H9 (cell line): ENCODE measurements around the gene TRAF5. TPM values are rescaled to one million over a fixed set of nuclear protein-coding genes. Genes with fewer than 3 reads are reported as not detected.
A peak's percentile ranks its signal among the peaks of the same experiment; 100 is the strongest.

Source experiments
- DNase-seq: peaks from one replicate; pipeline ENCODE4 v3.0.0-alpha.2; 2017
- H2AFZ ChIP-seq: one replicate; pipeline ENCODE4 v1.6.1; 2013; ENCODE audit warnings: mild to moderate bottlenecking, low read length, control low read depth, moderate library complexity
- H2AK5ac ChIP-seq: 2 replicates; pipeline ENCODE4 v1.6.1; 2013; ENCODE audit warnings: low read length, control low read depth, mixed read lengths; ENCODE audit not compliant: insufficient read length
- H2BK120ac ChIP-seq: one replicate; pipeline ENCODE4 v1.6.1; 2013; ENCODE audit warnings: low read depth, mild to moderate bottlenecking, low read length, control low read depth, inconsistent platforms; ENCODE audit not compliant: poor library complexity, severe bottlenecking
- H2BK12ac ChIP-seq: 2 replicates; pipeline ENCODE4 v1.6.1; 2013; ENCODE audit warnings: low read length, control low read depth, mixed read lengths, low read depth; ENCODE audit not compliant: insufficient read length
- H2BK15ac ChIP-seq: 2 replicates; pipeline ENCODE4 v1.6.1; 2013; ENCODE audit warnings: low read depth, low read length, control low read depth
- H2BK20ac ChIP-seq: one replicate; pipeline ENCODE4 v1.6.1; 2013; ENCODE audit warnings: low read depth, mild to moderate bottlenecking, low read length, control low read depth, inconsistent platforms; ENCODE audit not compliant: poor library complexity, severe bottlenecking
- H2BK5ac ChIP-seq: 2 replicates; pipeline ENCODE4 v1.6.1; 2013; ENCODE audit warnings: low read length, control low read depth, mixed read lengths; ENCODE audit not compliant: insufficient read length
- H3K14ac ChIP-seq: 2 replicates; pipeline ENCODE4 v1.6.1; 2013; ENCODE audit warnings: low read length, control low read depth; ENCODE audit not compliant: insufficient read depth
- H3K18ac ChIP-seq: 2 replicates; pipeline ENCODE4 v1.6.1; 2013; ENCODE audit warnings: low read depth, mild to moderate bottlenecking, mixed read lengths, low read length, control low read depth; ENCODE audit not compliant: insufficient read length
- H3K23ac ChIP-seq: 2 replicates; pipeline ENCODE4 v1.6.1; 2013; ENCODE audit warnings: low read length, control low read depth, mixed read lengths, low read depth; ENCODE audit not compliant: insufficient read length
- H3K23me2 ChIP-seq: 2 replicates; pipeline ENCODE4 v1.6.1; 2013; ENCODE audit warnings: low read depth, mild to moderate bottlenecking, mixed read lengths, low read length, control low read depth; ENCODE audit not compliant: insufficient read length, poor library complexity, severe bottlenecking
- H3K27ac ChIP-seq: 2 replicates; pipeline ENCODE4 v1.5.1; 2013; ENCODE audit warnings: low read length, control low read depth, mixed read lengths, low read depth; ENCODE audit not compliant: insufficient read length
- H3K27me3 ChIP-seq: 2 replicates; pipeline ENCODE4 v1.6.1; 2013; ENCODE audit warnings: low read length, control low read depth, inconsistent platforms; ENCODE audit not compliant: insufficient read depth
- H3K4ac ChIP-seq: 2 replicates; pipeline ENCODE4 v1.6.1; 2013; ENCODE audit warnings: low read depth, mild to moderate bottlenecking, control low read depth, inconsistent platforms, low read length, moderate library complexity
- H3K4me1 ChIP-seq: 2 replicates; pipeline ENCODE4 v1.6.1; 2013; ENCODE audit warnings: low read length, control low read depth, inconsistent platforms; ENCODE audit not compliant: insufficient read depth
- H3K4me2 ChIP-seq: 2 replicates; pipeline ENCODE4 v1.6.1; 2013; ENCODE audit warnings: low read length, control low read depth, mixed read lengths; ENCODE audit not compliant: insufficient read length, insufficient read depth
- H3K56ac ChIP-seq: 2 replicates; pipeline ENCODE4 v1.6.1; 2013; ENCODE audit warnings: low read depth, mild to moderate bottlenecking, mixed read lengths, low read length, control low read depth; ENCODE audit not compliant: insufficient read length
- H3K79me1 ChIP-seq: 2 replicates; pipeline ENCODE4 v1.6.1; 2013; ENCODE audit warnings: low read depth, mild to moderate bottlenecking, moderate library complexity, low read length, control low read depth, inconsistent platforms; ENCODE audit not compliant: insufficient read depth, poor library complexity, severe bottlenecking
- H3K79me2 ChIP-seq: 2 replicates; pipeline ENCODE4 v1.6.1; 2013; ENCODE audit warnings: low read length, control low read depth, inconsistent platforms; ENCODE audit not compliant: insufficient read depth
- H3K9ac ChIP-seq: 2 replicates; pipeline ENCODE4 v1.6.1; 2013; ENCODE audit warnings: low read length, control low read depth, mixed read lengths; ENCODE audit not compliant: insufficient read length; ENCODE audit errors: extremely low read depth
- H3K9me3 ChIP-seq: one replicate; pipeline ENCODE4 v1.6.1; 2013; ENCODE audit warnings: low read depth, low read length, inconsistent platforms; ENCODE audit not compliant: control insufficient read depth
- H3T11ph ChIP-seq: one replicate; pipeline ENCODE4 v1.6.1; 2013; ENCODE audit warnings: mild to moderate bottlenecking, low read length, control low read depth, inconsistent platforms
- H4K20me1 ChIP-seq: one replicate; pipeline ENCODE4 v1.6.1; 2013; ENCODE audit not compliant: control insufficient read depth, insufficient read length, insufficient read depth
- H4K5ac ChIP-seq: 2 replicates; pipeline ENCODE4 v1.6.1; 2013; ENCODE audit warnings: low read depth, mild to moderate bottlenecking, mixed read lengths, low read length, control low read depth; ENCODE audit not compliant: insufficient read length
- H4K8ac ChIP-seq: replicated peaks from 2 replicates; pipeline ENCODE4 v1.6.1; 2013; ENCODE audit warnings: low read length, control low read depth, mixed read lengths, low read depth; ENCODE audit not compliant: insufficient read length
- H4K91ac ChIP-seq: 2 replicates; pipeline ENCODE4 v1.6.1; 2013; ENCODE audit warnings: low read depth, mild to moderate bottlenecking, moderate library complexity, mixed read lengths, low read length, control low read depth; ENCODE audit not compliant: insufficient read length
- H3K27ac Mint-ChIP-seq, 3 experiments: 2 replicates in 2 of 3; 3 replicates in 1 of 3; pipeline ENCODE4 v1.8.0; 2020 to 2021; ENCODE audit warnings: mixed read lengths in 3 of 3, mild to moderate bottlenecking in 1 of 3, moderate library complexity in 1 of 3
- H3K27me3 Mint-ChIP-seq: 2 replicates; pipeline ENCODE4 v1.8.0; 2021; ENCODE audit warnings: low read depth, mild to moderate bottlenecking, moderate library complexity, mixed read lengths
- H3K36me3 Mint-ChIP-seq, 3 experiments: 2 replicates in 2 of 3; 3 replicates in 1 of 3; pipeline ENCODE4 v1.8.0; 2020 to 2021; ENCODE audit warnings: low read depth in 3 of 3, mixed read lengths in 3 of 3; ENCODE audit not compliant: insufficient read depth in 1 of 3
- H3K4me1 Mint-ChIP-seq, 2 experiments: 2 replicates each; pipeline ENCODE4 v1.8.0; 2020; ENCODE audit warnings: mixed read lengths in 2 of 2
- H3K4me3 Mint-ChIP-seq, 2 experiments: 2 replicates in 1 of 2; 3 replicates in 1 of 2; pipeline ENCODE4 v1.8.0; 2020 to 2021; ENCODE audit warnings: mild to moderate bottlenecking in 2 of 2, mixed read lengths in 2 of 2, moderate library complexity in 1 of 2
- H3K9me3 Mint-ChIP-seq, 2 experiments: 2 replicates in 1 of 2; 3 replicates in 1 of 2; pipeline ENCODE4 v1.8.0; 2020; ENCODE audit warnings: mild to moderate bottlenecking in 2 of 2, mixed read lengths in 2 of 2, moderate library complexity in 1 of 2
- WGBS: extraction: QIAGEN DNeasy Blood & Tissue Kit; methylation state at CpG from one replicate; pipeline ENCODE4 v1.1.7; 2013; ENCODE audit warnings: missing lambda C conversion rate, low lambda C conversion rate, mixed read lengths; ENCODE audit not compliant: insufficient read length; ENCODE audit errors: extremely low coverage; 5-methylcytosine and 5-hydroxymethylcytosine counted together
- total RNA-seq: library from RNA; stranded (reverse); gene quantifications from 2 replicates; pipeline ENCODE4 v1.2.1, GENCODE V29; 2021
- TF ChIP-seq, protein P1 (sequence below): fragments of 200-600 bp; sonication (generic); conservative IDR thresholded peaks from 3 replicates; pipeline ENCODE4 v1.8.0; 2021; ENCODE audit warnings: antibody characterized with exemption, mild to moderate bottlenecking

The TRAF5 gene
- total RNA-seq, 1 experiment from 2014 or later: 19.1 TPM

DNA sequence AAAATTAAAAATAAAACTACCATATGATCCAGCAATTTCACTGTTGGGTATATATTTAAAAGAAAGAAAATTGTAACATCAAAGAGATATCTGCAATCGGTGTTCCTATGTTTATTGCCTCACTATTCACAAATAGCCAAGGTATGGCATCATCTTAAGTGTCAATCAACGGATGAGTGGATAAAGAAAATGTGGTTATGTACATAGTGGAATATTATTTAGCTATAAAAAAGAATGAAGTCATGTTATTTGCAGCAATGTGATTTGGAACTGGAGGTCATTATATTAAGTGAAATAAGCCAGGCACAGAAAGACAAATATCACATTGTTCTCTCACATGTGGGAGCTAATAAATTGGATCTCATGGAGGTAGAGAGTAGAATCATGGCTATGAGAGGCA, 89.1 kb downstream of the TRAF5 start:
- no peak overlapping the region for H2BK5ac ChIP-seq
- no peaks in the 10 kb centered on the region for H3K79me1 ChIP-seq
- no peak overlapping the region for H3K9ac ChIP-seq
- no peaks in the 10 kb centered on the region for H3K9me3 ChIP-seq
- peaks cover 4% of the 10 kb centered on the region for H3K23me2 ChIP-seq
- H3K79me2 ChIP-seq: no peaks in the 10 kb centered on the region
- H3K27ac ChIP-seq: no peak overlapping the region
- no peak overlapping the region for H3K23ac ChIP-seq
- DNase-seq: no peak
- no peak overlapping the region for H4K5ac ChIP-seq
- no peak overlapping the region for H2BK15ac ChIP-seq
- no CpG with 5 or more reads among the region's 2 CpGs for WGBS
- TF ChIP-seq, protein P1, sequence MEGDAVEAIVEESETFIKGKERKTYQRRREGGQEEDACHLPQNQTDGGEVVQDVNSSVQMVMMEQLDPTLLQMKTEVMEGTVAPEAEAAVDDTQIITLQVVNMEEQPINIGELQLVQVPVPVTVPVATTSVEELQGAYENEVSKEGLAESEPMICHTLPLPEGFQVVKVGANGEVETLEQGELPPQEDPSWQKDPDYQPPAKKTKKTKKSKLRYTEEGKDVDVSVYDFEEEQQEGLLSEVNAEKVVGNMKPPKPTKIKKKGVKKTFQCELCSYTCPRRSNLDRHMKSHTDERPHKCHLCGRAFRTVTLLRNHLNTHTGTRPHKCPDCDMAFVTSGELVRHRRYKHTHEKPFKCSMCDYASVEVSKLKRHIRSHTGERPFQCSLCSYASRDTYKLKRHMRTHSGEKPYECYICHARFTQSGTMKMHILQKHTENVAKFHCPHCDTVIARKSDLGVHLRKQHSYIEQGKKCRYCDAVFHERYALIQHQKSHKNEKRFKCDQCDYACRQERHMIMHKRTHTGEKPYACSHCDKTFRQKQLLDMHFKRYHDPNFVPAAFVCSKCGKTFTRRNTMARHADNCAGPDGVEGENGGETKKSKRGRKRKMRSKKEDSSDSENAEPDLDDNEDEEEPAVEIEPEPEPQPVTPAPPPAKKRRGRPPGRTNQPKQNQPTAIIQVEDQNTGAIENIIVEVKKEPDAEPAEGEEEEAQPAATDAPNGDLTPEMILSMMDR: no peak
- H2BK120ac ChIP-seq: no peak overlapping the region
- no peaks in the 10 kb centered on the region for H4K20me1 ChIP-seq
- peaks cover 19 to 22% of the 10 kb centered on the region in 2 experiments for H3K4me1 Mint-ChIP-seq
- H3K9me3 Mint-ChIP-seq: peaks cover 9 to 19% of the 10 kb centered on the region in 2 experiments; a peak in 2 of 5 replicates
- H3K27me3 ChIP-seq: no peaks in the 10 kb centered on the region; the same call in 1 of the 2 replicates
- H4K8ac ChIP-seq: no peak overlapping the region
- H3K27me3 Mint-ChIP-seq: peaks cover 7% of the 10 kb centered on the region
- no peak overlapping the region for H3T11ph ChIP-seq
- H3K4me3 Mint-ChIP-seq: peak overlapping the region; percentile 64 to 66
- H3K14ac ChIP-seq: no peak overlapping the region
- no peak overlapping the region for H2AFZ ChIP-seq
- no peak overlapping the region for H3K27ac Mint-ChIP-seq
- H3K4me1 ChIP-seq: peaks cover 5% of the 10 kb centered on the region; the same call in 1 of the 2 replicates
- H3K18ac ChIP-seq: no peak overlapping the region
- no peak overlapping the region for H3K4ac ChIP-seq
- no peak overlapping the region for H2BK12ac ChIP-seq
- H3K4me2 ChIP-seq: no peak overlapping the region
- H2AK5ac ChIP-seq: no peak overlapping the region
- no peak overlapping the region for H4K91ac ChIP-seq
- H2BK20ac ChIP-seq: no peak overlapping the region
- H3K36me3 Mint-ChIP-seq: peaks cover 5 to 33% (median 13%) of the 10 kb centered on the region in 3 experiments; a peak in 6 of 7 replicates
- H3K56ac ChIP-seq: no peak overlapping the region
